Adipose tissue (tissue), 3 donors: Measurements from ENCODE around the gene SCAI. TPM values are rescaled to one million over a fixed set of nuclear protein-coding genes. Genes with fewer than 3 reads are reported as not detected.
"Not testable (repeated sequence)": the region's sequence is repeated elsewhere in the genome, so short reads cannot be mapped to it uniquely, and the experiment has no call there.

Experiments used
- H3K27ac ChIP-seq: one replicate; pipeline ENCODE4 v1.5.1; 2013; ENCODE audit warnings: low read depth, low read length
- WGBS, 3 donors: extraction: QIAGEN DNeasy Blood & Tissue Kit; methylation state at CpG; one replicate each; pipeline ENCODE4 v1.1.7; 2013; 5-methylcytosine and 5-hydroxymethylcytosine counted together
- polyA plus RNA-seq, 3 donors: library from polyadenylated mRNA; stranded (reverse); fragments of 200-250 nt; gene quantifications; one replicate each; pipeline ENCODE4 v1.2.3, GENCODE V29; 2013
- donor health status: healthy with polysubstance abuse.
- donor health status: Bipolar disorder and iron deficiency.
- donor health status: healthy.

Gene SCAI
- polyA plus RNA-seq, 3 donors = 0.79 to 2.0 (median 0.84) TPM

- H3K27ac ChIP-seq = no peak overlapping the region
- 47 to 75% (median 72%) methylated on average over 1 of the region's 1 CpG for WGBS, 3 donors
These were observed 211.0 kb downstream of the SCAI start for GRCh38 chr9:124932333-124932732.

GRCh38 chr9:124929464-124929863 lies 213.9 kb downstream of the SCAI start:
- 89 to 91% (median 90%) methylated on average over 3 of the region's 3 CpGs for WGBS, 3 donors
- no peak overlapping the region for H3K27ac ChIP-seq

GRCh38 chr9:124928116-124928515 lies 215.2 kb downstream of the SCAI start:
- no peak overlapping the region for H3K27ac ChIP-seq
- WGBS, 3 donors = 79 to 95% (median 94%) methylated on average over 3 of the region's 3 CpGs

GRCh38 chr9:124920394-124920793 lies 222.9 kb downstream of the SCAI start:
- WGBS, 3 donors = 66 to 87% (median 87%) methylated on average over 6 of the region's 6 CpGs
- not testable (repeated sequence) for H3K27ac ChIP-seq

- WGBS, 3 donors = 94 to 96% (median 96%) methylated on average over 5 of the region's 5 CpGs
- H3K27ac ChIP-seq = no peak overlapping the region
These were observed 228.4 kb downstream of the SCAI start for GRCh38 chr9:124914753-124915405.

GRCh38 chr9:124913378-124913777 lies 229.9 kb downstream of the SCAI start:
- H3K27ac ChIP-seq = no peak overlapping the region
- 93 to 97% (median 96%) methylated on average over 2 of the region's 2 CpGs for WGBS, 3 donors

- no peak overlapping the region for H3K27ac ChIP-seq
- 90 to 93% (median 92%) methylated on average over 1 of the region's 1 CpG for WGBS, 3 donors
These were observed 231.6 kb downstream of the SCAI start for GRCh38 chr9:124911766-124912165.

- WGBS, 3 donors = 68 to 82% (median 78%) methylated on average over 2 of the region's 2 CpGs
- no peak overlapping the region for H3K27ac ChIP-seq
These were observed 235.2 kb downstream of the SCAI start for GRCh38 chr9:124908098-124908497.

GRCh38 chr9:124906966-124907365 lies 236.4 kb downstream of the SCAI start:
- no peak overlapping the region for H3K27ac ChIP-seq
- WGBS, 3 donors = 21 to 86% (median 77%) methylated on average over 1 of the region's 1 CpG

- no peak overlapping the region for H3K27ac ChIP-seq
- WGBS, 3 donors = 93 to 94% (median 94%) methylated on average over 9 of the region's 9 CpGs
These were observed 243.5 kb downstream of the SCAI start for GRCh38 chr9:124899845-124900244.

GRCh38 chr9:124897570-124898460 lies 245.5 kb downstream of the SCAI start:
- no peak overlapping the region for H3K27ac ChIP-seq
- 86 to 94% (median 91%) methylated on average over 6 of the region's 6 CpGs for WGBS, 3 donors

- no peak overlapping the region for H3K27ac ChIP-seq
These were observed 248.6 kb downstream of the SCAI start for GRCh38 chr9:124894741-124895170.

- H3K27ac ChIP-seq = no peak overlapping the region
- WGBS, 3 donors = 86 to 92% (median 87%) methylated on average over 9 of the region's 9 CpGs
These were observed 249.1 kb downstream of the SCAI start for GRCh38 chr9:124894035-124894740.

Other genes starting within 250 kb of the SCAI start
- gene GOLGA1, start 202.4 kb downstream of the SCAI start, polyA plus RNA-seq = 10 to 100 TPM in 1 of 3 donors, 1 to 10 TPM in 2; 6.4 to 10.0 (median 8.2) TPM
- gene PPP6C, start 46.3 kb upstream of the SCAI start, polyA plus RNA-seq = 10 to 100 TPM; 15.1 to 29.0 (median 23.8) TPM
- 10 to 100 TPM; 13.7 to 22.5 (median 20.4) TPM for gene RABEPK, start 57.0 kb upstream of the SCAI start, polyA plus RNA-seq
- 100 to 1,000 TPM in 2 of 3 donors, 10 to 100 TPM in 1; 57.2 to 163 (median 157) TPM for gene HSPA5, start 97.8 kb upstream of the SCAI start, polyA plus RNA-seq
- 10 to 100 TPM in 1 of 3 donors, 1 to 10 TPM in 2; 4.5 to 14.3 (median 6.2) TPM for gene GAPVD1, start 118.3 kb upstream of the SCAI start, polyA plus RNA-seq